GM12891 (cell line): Measurements from ENCODE around the gene CFAP45. TPM values are rescaled to one million over a fixed set of nuclear protein-coding genes. Genes with fewer than 3 reads are reported as not detected.

Experiments
- DNase-seq: peaks from one replicate; pipeline ENCODE4 v3.0.0; 2011; ENCODE audit warnings: low spot score; ENCODE audit not compliant: insufficient read length
- FAIRE-seq: peaks from 2 replicates; lab custom pipeline; 2011; peaks lifted over from hg19 to GRCh38; lab: Jason Lieb, UNC
- PAX5 ChIP-seq: IDR thresholded peaks from 2 replicates; pipeline ENCODE4 v1.6.1; 2011; ENCODE audit warnings: low read length, moderate library complexity, mild to moderate bottlenecking; ENCODE audit not compliant: insufficient read depth, severe bottlenecking
- POLR2A ChIP-seq: IDR thresholded peaks from 2 replicates; pipeline ENCODE4 v1.6.1; 2011; ENCODE audit warnings: low read depth, low read length, control low read depth
- POLR2AphosphoS5 ChIP-seq: IDR thresholded peaks from 2 replicates; pipeline ENCODE4 v1.6.1; 2011; ENCODE audit warnings: low read depth, low read length, control low read depth
- POU2F2 ChIP-seq: IDR thresholded peaks from 2 replicates; pipeline ENCODE4 v1.6.1; 2011; ENCODE audit warnings: low read depth, mild to moderate bottlenecking, control low read depth, low read length, moderate library complexity
- SPI1 ChIP-seq: IDR thresholded peaks from 2 replicates; pipeline ENCODE4 v1.6.1; 2011; ENCODE audit warnings: low read depth, low read length, control low read depth
- TAF1 ChIP-seq: IDR thresholded peaks from 2 replicates; pipeline ENCODE4 v1.6.1; 2011; ENCODE audit warnings: low read depth, low read length, control low read depth
- polyA plus RNA-seq: library from polyadenylated mRNA; unstranded; fragments of >200 nt; gene quantifications from one replicate; pipeline ENCODE4 v1.2.1, GENCODE V29; 2012; ENCODE audit warnings: low read depth, missing spikeins, inconsistent platforms; ENCODE audit not compliant: missing spikeins

CFAP45 gene
- 0.49 TPM for polyA plus RNA-seq

GRCh38 chr1:159900086-159900680 is at the start of gene CFAP45:
CFAP45 (minus strand) TSS chr1:159900165; CDS start chr1:159900098, 67 bp downstream.
- TF ChIP-seq POU2F2 (no peak), TAF1 (no peak), PAX5 (no peak)
- DNase-seq: peak; percentile 66
- FAIRE-seq: no peak

- DNase-seq (no peak), FAIRE-seq (no peak)
- TF ChIP-seq SPI1 (no peak), PAX5 (no peak), POLR2AphosphoS5 (no peak), POLR2A (no peak), TAF1 (no peak), POU2F2 (no peak)
Measured at GRCh38 chr1:159949123-159949522, 49.2 kb upstream of the CFAP45 start.

GRCh38 chr1:159947942-159948341 is 48.0 kb upstream of the CFAP45 start:
- FAIRE-seq (no peak), DNase-seq (no peak)
- no peak for TF ChIP-seq POU2F2
- no peak for TF ChIP-seq POLR2A
- no peak for TF ChIP-seq SPI1
- TF ChIP-seq POLR2AphosphoS5: no peak
- no peak for TF ChIP-seq PAX5
- TF ChIP-seq TAF1: no peak

GRCh38 chr1:159946242-159947187 is 46.5 kb upstream of the CFAP45 start:
- FAIRE-seq (no peak), DNase-seq (no peak)
- no peak for TF ChIP-seq POU2F2
- no peak for TF ChIP-seq POLR2AphosphoS5
- no peak for TF ChIP-seq PAX5
- TF ChIP-seq SPI1: no peak

- TF ChIP-seq POLR2A (no peak), PAX5 (no peak), POLR2AphosphoS5 (no peak), SPI1 (no peak), POU2F2 (no peak)
- DNase-seq: no peak
- no peak for FAIRE-seq
Measured at GRCh38 chr1:159945483-159946241, 45.7 kb upstream of the CFAP45 start, which contains the start of gene IGSF9. IGSF9 (minus strand) TSS chr1:159945613; CDS start chr1:159943454, 2,159 bp downstream.

- FAIRE-seq: no peak
- no peak for DNase-seq
- TF ChIP-seq SPI1 (no peak), POLR2AphosphoS5 (no peak), PAX5 (no peak), POU2F2 (no peak), POLR2A (no peak), TAF1 (no peak)
Measured at GRCh38 chr1:159944623-159945455, 44.9 kb upstream of the CFAP45 start.

- TF ChIP-seq POLR2AphosphoS5: no peak
- TF ChIP-seq POLR2A: no peak
- no peak for TF ChIP-seq SPI1
- TF ChIP-seq TAF1: no peak
- no peak for TF ChIP-seq PAX5
- no peak for TF ChIP-seq POU2F2
- FAIRE-seq (no peak), DNase-seq (no peak)
Measured at GRCh38 chr1:159943908-159944622, 44.1 kb upstream of the CFAP45 start.

GRCh38 chr1:159943278-159943640 is 43.3 kb upstream of the CFAP45 start:
- DNase-seq (no peak), FAIRE-seq (no peak)
- no peak for TF ChIP-seq SPI1
- TF ChIP-seq PAX5: no peak
- TF ChIP-seq POU2F2: no peak
- no peak for TF ChIP-seq POLR2A
- TF ChIP-seq TAF1: no peak
- TF ChIP-seq POLR2AphosphoS5: no peak
